Measurements from ENCODE around the gene ORAI3.

Gene ORAI3

GRCh38 chr16:30991052-30991451 lies 42.2 kb downstream of the ORAI3 start:
- Histone ChIP-seq H3K27me3 (ENCODE audit: control insufficient read depth in 1 of 2, insufficient read depth in 2 of 2, low read length in 2 of 2) (no peaks in the 10 kb centered on the region), H3K27ac (ENCODE audit: low read depth, low read length) (no peak overlapping the region), H3K4me3 (ENCODE audit: low read depth in 1 of 2, low read length in 2 of 2) (no peak overlapping the region), H3K4me1 (ENCODE audit: control insufficient read depth in 1 of 2, insufficient read depth in 2 of 2, low read length in 2 of 2) (peaks cover under 1% of the 10 kb centered on the region in 2 donors), H3K36me3 (ENCODE audit: control insufficient read depth in 1 of 2, insufficient read depth in 2 of 2, low read length in 2 of 2) (peaks cover 0 to 2% of the 10 kb centered on the region in 2 donors), H3K9me3 (ENCODE audit: control insufficient read depth in 1 of 2, low read length in 2 of 2) (no peaks in the 10 kb centered on the region), H3K9ac (ENCODE audit: low read depth in 1 of 2, low read length in 2 of 2) (no peak overlapping the region)

GRCh38 chr16:30992276-30992780 lies 43.5 kb downstream of the ORAI3 start:
- Histone ChIP-seq H3K9me3 (ENCODE audit: control insufficient read depth in 1 of 2, low read length in 2 of 2) (no peaks in the 10 kb centered on the region), H3K27ac (ENCODE audit: low read depth, low read length) (no peak overlapping the region), H3K9ac (ENCODE audit: low read depth in 1 of 2, low read length in 2 of 2) (no peak overlapping the region), H3K27me3 (ENCODE audit: control insufficient read depth in 1 of 2, insufficient read depth in 2 of 2, low read length in 2 of 2) (no peaks in the 10 kb centered on the region), H3K4me1 (ENCODE audit: control insufficient read depth in 1 of 2, insufficient read depth in 2 of 2, low read length in 2 of 2) (peaks cover 6 to 10% of the 10 kb centered on the region in 2 donors), H3K4me3 (ENCODE audit: low read depth in 1 of 2, low read length in 2 of 2) (no peak overlapping the region), H3K36me3 (ENCODE audit: control insufficient read depth in 1 of 2, insufficient read depth in 2 of 2, low read length in 2 of 2) (peaks cover 0 to 2% of the 10 kb centered on the region in 2 donors)

GRCh38 chr16:30992931-30993816 lies 44.3 kb downstream of the ORAI3 start:
- Histone ChIP-seq H3K27me3 (ENCODE audit: control insufficient read depth in 1 of 2, insufficient read depth in 2 of 2, low read length in 2 of 2) (no peaks in the 10 kb centered on the region), H3K4me3 (ENCODE audit: low read depth in 1 of 2, low read length in 2 of 2) (no peak overlapping the region), H3K27ac (ENCODE audit: low read depth, low read length) (no peak overlapping the region), H3K9me3 (ENCODE audit: control insufficient read depth in 1 of 2, low read length in 2 of 2) (no peaks in the 10 kb centered on the region), H3K9ac (ENCODE audit: low read depth in 1 of 2, low read length in 2 of 2) (no peak overlapping the region), H3K4me1 (ENCODE audit: control insufficient read depth in 1 of 2, insufficient read depth in 2 of 2, low read length in 2 of 2) (peaks cover 11 to 17% of the 10 kb centered on the region in 2 donors), H3K36me3 (ENCODE audit: control insufficient read depth in 1 of 2, insufficient read depth in 2 of 2, low read length in 2 of 2) (no peaks in the 10 kb centered on the region)

- peak overlapping the region; percentile 60 to 77 for H3K9ac ChIP-seq (ENCODE audit: low read depth in 1 of 2, low read length in 2 of 2)
- H3K4me3 ChIP-seq (ENCODE audit: low read depth in 1 of 2, low read length in 2 of 2), result no peak overlapping the region
- no peaks in the 10 kb centered on the region for H3K36me3 ChIP-seq (ENCODE audit: control insufficient read depth in 1 of 2, insufficient read depth in 2 of 2, low read length in 2 of 2)
- H3K9me3 ChIP-seq (ENCODE audit: control insufficient read depth in 1 of 2, low read length in 2 of 2), result no peaks in the 10 kb centered on the region
- no peak overlapping the region for H3K27ac ChIP-seq (ENCODE audit: low read depth, low read length)
- peaks cover 14 to 26% of the 10 kb centered on the region in 2 donors for H3K4me1 ChIP-seq (ENCODE audit: control insufficient read depth in 1 of 2, insufficient read depth in 2 of 2, low read length in 2 of 2)
- no peaks in the 10 kb centered on the region for H3K27me3 ChIP-seq (ENCODE audit: control insufficient read depth in 1 of 2, insufficient read depth in 2 of 2, low read length in 2 of 2)
These were observed 47.1 kb downstream of the ORAI3 start for GRCh38 chr16:30995927-30996323.

GRCh38 chr16:30996324-30996984 lies 47.6 kb downstream of the ORAI3 start:
- Histone ChIP-seq H3K4me1 (ENCODE audit: control insufficient read depth in 1 of 2, insufficient read depth in 2 of 2, low read length in 2 of 2) (peaks cover 15 to 26% of the 10 kb centered on the region in 2 donors), H3K9ac (ENCODE audit: low read depth in 1 of 2, low read length in 2 of 2) (peak overlapping the region; percentile 66 to 77), H3K27me3 (ENCODE audit: control insufficient read depth in 1 of 2, insufficient read depth in 2 of 2, low read length in 2 of 2) (no peaks in the 10 kb centered on the region), H3K27ac (ENCODE audit: low read depth, low read length) (peak overlapping the region; percentile 46), H3K36me3 (ENCODE audit: control insufficient read depth in 1 of 2, insufficient read depth in 2 of 2, low read length in 2 of 2) (no peaks in the 10 kb centered on the region), H3K4me3 (ENCODE audit: low read depth in 1 of 2, low read length in 2 of 2) (peak overlapping the region; percentile 88 to 89), H3K9me3 (ENCODE audit: control insufficient read depth in 1 of 2, low read length in 2 of 2) (no peaks in the 10 kb centered on the region)

GRCh38 chr16:30996985-30997724 lies 48.3 kb downstream of the ORAI3 start:
- Histone ChIP-seq H3K27me3 (ENCODE audit: control insufficient read depth in 1 of 2, insufficient read depth in 2 of 2, low read length in 2 of 2) (no peaks in the 10 kb centered on the region), H3K4me3 (ENCODE audit: low read depth in 1 of 2, low read length in 2 of 2) (peak overlapping the region; percentile 88 to 89), H3K9ac (ENCODE audit: low read depth in 1 of 2, low read length in 2 of 2) (peak overlapping the region; percentile 66 to 77), H3K4me1 (ENCODE audit: control insufficient read depth in 1 of 2, insufficient read depth in 2 of 2, low read length in 2 of 2) (peaks cover 15 to 26% of the 10 kb centered on the region in 2 donors), H3K36me3 (ENCODE audit: control insufficient read depth in 1 of 2, insufficient read depth in 2 of 2, low read length in 2 of 2) (no peaks in the 10 kb centered on the region), H3K9me3 (ENCODE audit: control insufficient read depth in 1 of 2, low read length in 2 of 2) (no peaks in the 10 kb centered on the region), H3K27ac (ENCODE audit: low read depth, low read length) (peak overlapping the region; percentile 46)

GRCh38 chr16:30997725-30998711 lies 49.1 kb downstream of the ORAI3 start:
- Histone ChIP-seq H3K4me3 (ENCODE audit: low read depth in 1 of 2, low read length in 2 of 2) (peak overlapping the region; percentile 65 to 88), H3K36me3 (ENCODE audit: control insufficient read depth in 1 of 2, insufficient read depth in 2 of 2, low read length in 2 of 2) (no peaks in the 10 kb centered on the region), H3K9me3 (ENCODE audit: control insufficient read depth in 1 of 2, low read length in 2 of 2) (no peaks in the 10 kb centered on the region), H3K27me3 (ENCODE audit: control insufficient read depth in 1 of 2, insufficient read depth in 2 of 2, low read length in 2 of 2) (no peaks in the 10 kb centered on the region), H3K27ac (ENCODE audit: low read depth, low read length) (no peak overlapping the region), H3K4me1 (ENCODE audit: control insufficient read depth in 1 of 2, insufficient read depth in 2 of 2, low read length in 2 of 2) (peaks cover 15 to 26% of the 10 kb centered on the region in 2 donors), H3K9ac (ENCODE audit: low read depth in 1 of 2, low read length in 2 of 2) (peak overlapping the region; percentile 60 to 77)

- peaks cover 15 to 26% of the 10 kb centered on the region in 2 donors for H3K4me1 ChIP-seq (ENCODE audit: control insufficient read depth in 1 of 2, insufficient read depth in 2 of 2, low read length in 2 of 2)
- H3K27me3 ChIP-seq (ENCODE audit: control insufficient read depth in 1 of 2, insufficient read depth in 2 of 2, low read length in 2 of 2), result no peaks in the 10 kb centered on the region
- no peak overlapping the region for H3K4me3 ChIP-seq (ENCODE audit: low read depth in 1 of 2, low read length in 2 of 2)
- no peaks in the 10 kb centered on the region for H3K36me3 ChIP-seq (ENCODE audit: control insufficient read depth in 1 of 2, insufficient read depth in 2 of 2, low read length in 2 of 2)
- H3K9ac ChIP-seq (ENCODE audit: low read depth in 1 of 2, low read length in 2 of 2), result no peak overlapping the region
- H3K27ac ChIP-seq (ENCODE audit: low read depth, low read length), result no peak overlapping the region
- no peaks in the 10 kb centered on the region for H3K9me3 ChIP-seq (ENCODE audit: control insufficient read depth in 1 of 2, low read length in 2 of 2)
These were observed 50.2 kb downstream of the ORAI3 start for GRCh38 chr16:30998852-30999761.
